GM19238 (cell line): ENCODE data around the gene PRKCZ.

ENCODE experiments used
- DNase-seq: peaks from one replicate; pipeline ENCODE4 v3.0.0; 2011; ENCODE audit warnings: low spot score; ENCODE audit not compliant: insufficient read length

The PRKCZ gene

GRCh38 chr1:2061065-2061778 is 11.0 kb downstream of the PRKCZ start:
- no peak for DNase-seq

- no peak for DNase-seq
Measured at GRCh38 chr1:2065699-2066098, 15.5 kb downstream of the PRKCZ start.

- DNase-seq: no peak
Measured at GRCh38 chr1:2067393-2067792, 17.2 kb downstream of the PRKCZ start.

GRCh38 chr1:2067981-2068380 is 17.8 kb downstream of the PRKCZ start:
- no peak for DNase-seq

- no peak for DNase-seq
Measured at GRCh38 chr1:2068951-2069350, 18.7 kb downstream of the PRKCZ start.

GRCh38 chr1:2070016-2070415 is 19.8 kb downstream of the PRKCZ start:
- DNase-seq: no peak

GRCh38 chr1:2070800-2071530 is 20.8 kb downstream of the PRKCZ start:
- DNase-seq: no peak

- DNase-seq: no peak
Measured at GRCh38 chr1:2072109-2072806, 22.0 kb downstream of the PRKCZ start.

- DNase-seq: no peak
Measured at GRCh38 chr1:2072891-2073290, 22.7 kb downstream of the PRKCZ start.

GRCh38 chr1:2073382-2074230 is 23.4 kb downstream of the PRKCZ start:
- DNase-seq: no peak

- no peak for DNase-seq
Measured at GRCh38 chr1:2074396-2074795, 24.2 kb downstream of the PRKCZ start.

- no peak for DNase-seq
Measured at GRCh38 chr1:2074944-2075740, 24.9 kb downstream of the PRKCZ start.

- no peak for DNase-seq
Measured at GRCh38 chr1:2076826-2077225, 26.6 kb downstream of the PRKCZ start.

- no peak for DNase-seq
Measured at GRCh38 chr1:2078170-2078569, 28.0 kb downstream of the PRKCZ start.

- DNase-seq: no peak
Measured at GRCh38 chr1:2079396-2080085, 29.3 kb downstream of the PRKCZ start.

GRCh38 chr1:2080140-2080539 is 29.9 kb downstream of the PRKCZ start:
- DNase-seq: no peak

GRCh38 chr1:2080884-2081283 is 30.7 kb downstream of the PRKCZ start:
- no peak for DNase-seq

GRCh38 chr1:2081326-2081885 is 31.2 kb downstream of the PRKCZ start:
- DNase-seq: no peak

- DNase-seq: no peak
Measured at GRCh38 chr1:2082064-2082463, 31.9 kb downstream of the PRKCZ start.

GRCh38 chr1:2083666-2084065 is 33.5 kb downstream of the PRKCZ start:
- no peak for DNase-seq
